Adipocyte (in vitro differentiated cells): Measurements from ENCODE around the gene FAM236D.
"Not testable (repeated sequence)": the region's sequence is repeated elsewhere in the genome, so short reads cannot be mapped to it uniquely, and the experiment has no call there.

Experiments used
- DNase-seq: peaks from one replicate; pipeline ENCODE4 v3.0.0-alpha.2; 2015; ENCODE audit warnings: low read depth
- H3K27me3 ChIP-seq: replicated peaks from 2 replicates; pipeline ENCODE4 v1.7.0; 2013; ENCODE audit warnings: mild to moderate bottlenecking, low read length, moderate library complexity; ENCODE audit not compliant: control insufficient read depth, insufficient read depth
- H3K36me3 ChIP-seq: 2 replicates; pipeline ENCODE4 v1.7.0; 2013; ENCODE audit warnings: low read length, mild to moderate bottlenecking, moderate library complexity; ENCODE audit not compliant: control insufficient read depth, insufficient read depth, severe bottlenecking
- H3K4me1 ChIP-seq: 2 replicates; pipeline ENCODE4 v1.7.0; 2013; ENCODE audit warnings: mild to moderate bottlenecking, low read length, moderate library complexity; ENCODE audit not compliant: control insufficient read depth, insufficient read depth
- H3K4me3 ChIP-seq: 2 replicates; pipeline ENCODE4 v1.7.0; 2013; ENCODE audit warnings: mild to moderate bottlenecking, low read length, moderate library complexity
- H3K9ac ChIP-seq: 2 replicates; pipeline ENCODE4 v1.7.0; 2013; ENCODE audit warnings: mild to moderate bottlenecking, low read length, moderate library complexity
- H3K9me3 ChIP-seq: 2 replicates; pipeline ENCODE4 v1.7.0; 2013; ENCODE audit warnings: mild to moderate bottlenecking, low read length, moderate library complexity; ENCODE audit not compliant: control insufficient read depth

Gene FAM236D

GRCh38 chrX:72808110-72808509, at the start of gene FAM236D:
TSS of gene FAM236D (minus strand) at chrX:72808210. CDS start at chrX:72808110, 100 bp downstream.
- H3K9me3 ChIP-seq, H3K9ac ChIP-seq, DNase-seq, H3K27me3 ChIP-seq, H3K4me1 ChIP-seq, H3K4me3 ChIP-seq, H3K36me3 ChIP-seq: not testable (repeated sequence)

DNA sequence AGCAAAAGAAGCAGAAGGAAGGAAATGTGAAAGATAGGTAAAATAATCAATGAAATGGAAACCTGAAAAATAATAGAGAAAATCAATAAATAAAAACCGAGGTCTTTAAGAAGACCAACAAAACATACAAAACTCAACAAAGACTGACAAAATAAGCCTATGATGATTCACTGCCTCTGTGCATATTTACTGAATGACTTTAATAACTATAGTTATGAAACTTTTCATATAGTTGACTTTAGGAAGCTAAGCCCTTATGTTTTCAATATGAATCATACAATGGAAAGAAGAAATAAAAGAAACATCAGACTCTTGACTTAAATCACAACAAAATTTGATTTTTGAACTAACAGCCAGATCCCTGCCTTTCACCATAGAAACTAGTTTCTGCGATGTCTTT, 29.5 kb upstream of the FAM236D start:
- not testable (repeated sequence) for DNase-seq, H3K9ac ChIP-seq, H3K4me1 ChIP-seq, H3K27me3 ChIP-seq, H3K9me3 ChIP-seq, H3K36me3 ChIP-seq, H3K4me3 ChIP-seq

- H3K36me3 ChIP-seq, H3K4me3 ChIP-seq, H3K9me3 ChIP-seq, DNase-seq, H3K4me1 ChIP-seq, H3K9ac ChIP-seq, H3K27me3 ChIP-seq: not testable (repeated sequence)
These were observed 22.7 kb upstream of the FAM236D start for GRCh38 chrX:72830701-72831100.

DNA sequence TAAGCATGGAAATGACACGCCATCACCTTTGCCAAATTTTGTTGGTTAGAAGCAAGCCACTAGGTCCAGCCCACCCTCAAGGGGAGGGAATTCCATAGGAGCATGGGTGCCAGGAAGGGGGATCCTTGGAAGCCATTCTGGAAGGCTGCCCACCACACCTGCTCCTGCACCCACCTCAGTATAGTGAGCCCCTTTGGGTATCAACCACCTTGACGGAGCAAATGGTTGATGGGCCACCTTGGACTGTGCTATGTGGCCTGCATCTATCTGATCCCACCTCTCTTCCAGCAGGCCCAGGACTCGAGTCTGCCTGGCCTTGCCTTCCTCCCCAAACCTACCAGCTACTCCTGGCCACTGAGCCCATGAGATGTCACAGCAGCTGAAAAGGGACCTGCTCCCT, 17.6 kb downstream of the FAM236D start:
- H3K9ac ChIP-seq, H3K4me3 ChIP-seq, H3K36me3 ChIP-seq, H3K4me1 ChIP-seq, H3K27me3 ChIP-seq, DNase-seq, H3K9me3 ChIP-seq: not testable (repeated sequence)

DNA sequence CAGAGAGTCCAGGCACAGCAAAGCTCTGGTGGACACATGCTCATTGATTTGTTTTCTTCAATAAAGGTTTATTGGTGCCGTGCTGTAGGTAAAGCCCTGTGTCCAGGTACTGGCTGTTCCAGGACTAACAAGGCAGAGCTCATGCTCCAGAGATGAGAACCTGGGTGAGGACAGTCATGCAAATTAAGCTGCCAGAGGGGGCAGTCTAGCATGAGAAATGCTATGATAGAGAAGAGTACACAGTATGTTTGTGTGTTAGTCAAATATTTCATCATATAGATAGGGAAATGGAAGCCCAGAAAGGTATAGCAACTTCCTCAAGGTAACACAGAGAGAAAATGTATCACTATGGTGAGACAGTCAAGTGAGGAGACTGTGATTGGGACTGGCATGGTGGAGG, 19.9 kb downstream of the FAM236D start:
- not testable (repeated sequence) for DNase-seq, H3K4me3 ChIP-seq, H3K36me3 ChIP-seq, H3K9me3 ChIP-seq, H3K9ac ChIP-seq, H3K4me1 ChIP-seq, H3K27me3 ChIP-seq

DNA sequence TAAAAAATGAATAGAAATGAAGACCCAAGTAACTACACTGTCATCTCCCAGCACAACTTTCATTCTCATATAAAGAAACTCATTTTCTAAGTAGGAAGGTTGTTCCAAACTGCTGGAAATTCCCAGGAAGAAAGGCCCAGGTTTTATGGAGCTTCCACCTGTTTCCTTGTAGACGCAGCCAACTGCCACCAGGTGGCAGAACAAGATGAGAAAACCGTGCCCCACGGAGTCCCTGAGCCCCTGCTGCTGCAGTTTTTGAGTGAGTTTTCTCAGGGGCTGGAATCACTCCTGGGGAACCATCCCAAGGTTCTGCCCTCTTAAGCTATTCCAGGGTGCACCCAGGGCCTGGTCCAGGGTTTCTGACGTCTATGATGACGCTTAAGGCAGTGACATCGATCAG, 24.0 kb downstream of the FAM236D start:
- not testable (repeated sequence) for H3K36me3 ChIP-seq

GRCh38 chrX:72783365-72783936, 24.6 kb downstream of the FAM236D start:
- not testable (repeated sequence) for H3K4me3 ChIP-seq, H3K27me3 ChIP-seq, H3K9me3 ChIP-seq, DNase-seq, H3K36me3 ChIP-seq, H3K9ac ChIP-seq, H3K4me1 ChIP-seq

More for the DNA sequence above, 24.0 kb downstream of the FAM236D start:
- not testable (repeated sequence) for H3K9ac ChIP-seq, H3K9me3 ChIP-seq, DNase-seq, H3K4me1 ChIP-seq, H3K27me3 ChIP-seq, H3K4me3 ChIP-seq

GRCh38 chrX:72782560-72782959, 25.4 kb downstream of the FAM236D start, which contains the start of gene FAM236B:
TSS of gene FAM236B (minus strand) at chrX:72782660. CDS start at chrX:72782560, 100 bp downstream.
- not testable (repeated sequence) for H3K36me3 ChIP-seq, DNase-seq, H3K27me3 ChIP-seq, H3K9ac ChIP-seq, H3K4me3 ChIP-seq, H3K9me3 ChIP-seq, H3K4me1 ChIP-seq

GRCh38 chrX:72778146-72778545, 29.9 kb downstream of the FAM236D start:
- not testable (repeated sequence) for H3K9me3 ChIP-seq, H3K4me3 ChIP-seq, H3K27me3 ChIP-seq, DNase-seq, H3K4me1 ChIP-seq, H3K9ac ChIP-seq, H3K36me3 ChIP-seq

DNA sequence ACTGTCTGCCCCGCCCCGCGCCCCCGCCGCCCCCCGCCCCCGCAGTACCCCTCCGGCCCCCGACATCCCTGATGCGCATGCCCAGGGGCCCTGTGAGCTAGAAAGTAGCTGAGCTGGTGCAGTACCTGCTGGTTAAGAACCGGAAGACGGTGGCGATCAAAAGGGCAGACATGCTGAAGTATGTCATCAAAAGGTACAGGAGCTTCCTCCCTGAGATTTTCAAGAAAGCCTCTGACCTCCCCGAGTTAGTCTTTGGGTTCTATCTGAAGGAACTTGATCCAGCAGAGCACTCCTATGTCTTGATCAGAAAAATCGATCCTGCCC, 30.6 kb downstream of the FAM236D start:
- not testable (repeated sequence) for H3K36me3 ChIP-seq, H3K9me3 ChIP-seq, H3K4me1 ChIP-seq, H3K4me3 ChIP-seq, H3K27me3 ChIP-seq, DNase-seq, H3K9ac ChIP-seq

GRCh38 chrX:72776653-72777466, 31.1 kb downstream of the FAM236D start, which contains the start of gene DMRTC1B:
TSS of gene DMRTC1B (plus strand) at chrX:72776890. CDS start at chrX:72845136, 68,246 bp downstream.
- H3K4me1 ChIP-seq, H3K9ac ChIP-seq, H3K4me3 ChIP-seq, H3K36me3 ChIP-seq, H3K27me3 ChIP-seq, H3K9me3 ChIP-seq, DNase-seq: not testable (repeated sequence)

GRCh38 chrX:72760454-72760853, 47.6 kb downstream of the FAM236D start:
- H3K9me3 ChIP-seq, H3K9ac ChIP-seq, H3K4me1 ChIP-seq, H3K36me3 ChIP-seq, H3K27me3 ChIP-seq, H3K4me3 ChIP-seq, DNase-seq: not testable (repeated sequence)
